A549 (cell line): Measurements from ENCODE around the gene CHRNA1. TPM values are rescaled to one million over a fixed set of nuclear protein-coding genes. Genes with fewer than 3 reads are reported as not detected.

Experiments used
- ATAC-seq, 2 experiments: fragments of 200-7000 bp in 1 of 2; fragments of >200 bp in 1 of 2; cut with Nextera tagmentation in 1 of 2; cut with Tn5 transposase in 1 of 2; 3 replicates each; pipeline versions ENCODE4 v1.8.0 to v1.9.1; 2018 to 2020; ENCODE audit warnings: mild to moderate bottlenecking in 1 of 2, moderate library complexity in 1 of 2
- CTCF ChIA-PET: fragments of 300-600 bp; sonication (Branson Sonifier 250); formaldehyde crosslinking; extraction: SDS; loops from one replicate; lab custom pipeline; 2021; ENCODE audit warnings: antibody characterized with exemption, inconsistent platforms; lab: Yijun Ruan, JAX
- POLR2A ChIA-PET: fragments of 350-600 bp; formaldehyde crosslinking; extraction: SDS; loops from one replicate; lab custom pipeline; 2021; ENCODE audit warnings: antibody characterized with exemption, inconsistent platforms; lab: Yijun Ruan, JAX
- DNase-seq, 2 experiments: peaks; one replicate each; pipeline versions ENCODE4 v3.0.0 to v3.0.0-alpha.2; 2011 to 2016; ENCODE audit warnings: low read depth in 1 of 2, low spot score in 1 of 2
- FAIRE-seq: peaks from 2 replicates; lab custom pipeline; 2011; peaks lifted over from hg19 to GRCh38; lab: Jason Lieb, UNC
- H3K27ac ChIP-seq, 2 experiments: fragments of >200 bp; sonication (Bioruptor Twin); formaldehyde crosslinking; 3 replicates each; pipeline ENCODE4 v1.5.1; 2016 to 2017
- H3K4me1 ChIP-seq: fragments of >200 bp; sonication (Bioruptor Twin); formaldehyde crosslinking; 3 replicates; pipeline ENCODE4 v1.6.1; 2016
- H3K4me2 ChIP-seq: fragments of >200 bp; sonication (Bioruptor Twin); formaldehyde crosslinking; 3 replicates; pipeline ENCODE4 v1.6.1; 2016
- H3K4me3 ChIP-seq: fragments of >200 bp; sonication (Bioruptor Twin); formaldehyde crosslinking; 3 replicates; pipeline ENCODE4 v1.5.1; 2016
- H3K9me3 ChIP-seq: fragments of >200 bp; sonication (Bioruptor Twin); formaldehyde crosslinking; 3 replicates; pipeline ENCODE4 v1.6.1; 2016
- ATOH8 ChIP-seq: fragments of 250-450 bp; sonication (Bioruptor Pico); IDR thresholded peaks from 2 replicates; pipeline ENCODE4 v1.5.0; 2020; ENCODE audit warnings: low read depth, mild to moderate bottlenecking, moderate library complexity
- CEBPB ChIP-seq, 2 experiments: fragments of >200 bp in 1 of 2; sonication (Bioruptor Twin) in 1 of 2; formaldehyde crosslinking in 1 of 2; IDR thresholded peaks; 2 replicates each; pipeline ENCODE4 v1.6.1; 2012 to 2016
- EHMT2 ChIP-seq: fragments of 200-600 bp; sonication (generic); IDR thresholded peaks from 2 replicates; pipeline ENCODE4 v1.6.1; 2016; ENCODE audit warnings: antibody characterized with exemption, low read depth, mild to moderate bottlenecking, moderate library complexity
- EP300 ChIP-seq, 2 experiments: fragments of >200 bp; sonication (Bioruptor Twin); formaldehyde crosslinking; IDR thresholded peaks; 2 replicates in 1 of 2; 3 replicates in 1 of 2; pipeline ENCODE4 v1.6.1; 2016 to 2017
- ESRRA ChIP-seq: fragments of 150-350 bp; IDR thresholded peaks from 2 replicates; pipeline ENCODE4 v1.6.1; 2014; ENCODE audit warnings: mild to moderate bottlenecking, low read length, borderline replicate concordance
- FOSB ChIP-seq: fragments of 250-450 bp; sonication (Bioruptor Pico); IDR thresholded peaks from 2 replicates; pipeline ENCODE4 v1.5.0; 2020; ENCODE audit warnings: mild to moderate bottlenecking, moderate library complexity
- FOSL2 ChIP-seq, 2 experiments: fragments of 450-650 bp in 1 of 2; fragments of >200 bp in 1 of 2; sonication (Bioruptor Twin) in 1 of 2; formaldehyde crosslinking; IDR thresholded peaks; 2 replicates each; pipeline versions ENCODE4 v1.5.0 to v1.6.1; 2016 to 2020; ENCODE audit warnings: mild to moderate bottlenecking in 1 of 2, moderate library complexity in 1 of 2
- HDAC2 ChIP-seq: fragments of 200-600 bp; sonication (generic); IDR thresholded peaks from 2 replicates; pipeline ENCODE4 v1.6.1; 2016
- HEYL ChIP-seq: fragments of 250-450 bp; sonication (Bioruptor Pico); IDR thresholded peaks from 2 replicates; pipeline ENCODE4 v1.8.0; 2021; ENCODE audit warnings: mild to moderate bottlenecking, moderate library complexity
- HOXA7 ChIP-seq: fragments of 250-450 bp; sonication (Bioruptor Pico); IDR thresholded peaks from 2 replicates; pipeline ENCODE4 v1.5.0; 2020; ENCODE audit warnings: mild to moderate bottlenecking, moderate library complexity
- HOXB13 ChIP-seq: fragments of 250-450 bp; sonication (Bioruptor Pico); IDR thresholded peaks from 2 replicates; pipeline ENCODE4 v1.5.0; 2020; ENCODE audit warnings: low read depth, mild to moderate bottlenecking, moderate library complexity
- HOXB5 ChIP-seq: fragments of 250-450 bp; sonication (Bioruptor Pico); IDR thresholded peaks from 2 replicates; pipeline ENCODE4 v1.5.0; 2020; ENCODE audit warnings: mild to moderate bottlenecking, moderate library complexity
- JUN ChIP-seq, 2 experiments: fragments of >200 bp; sonication (Bioruptor Twin); formaldehyde crosslinking; IDR thresholded peaks; 2 replicates in 1 of 2; 3 replicates in 1 of 2; pipeline ENCODE4 v1.6.1; 2016 to 2017
- JUNB ChIP-seq: fragments of >200 bp; sonication (Bioruptor Twin); formaldehyde crosslinking; IDR thresholded peaks from 2 replicates; pipeline ENCODE4 v1.6.1; 2016
- KDM5A ChIP-seq: fragments of 200-600 bp; sonication (generic); IDR thresholded peaks from 2 replicates; pipeline ENCODE4 v1.6.1; 2016; ENCODE audit warnings: antibody characterized with exemption, mild to moderate bottlenecking
- MAFK ChIP-seq: fragments of 450-650 bp; IDR thresholded peaks from 2 replicates; pipeline ENCODE4 v1.6.1; 2014; ENCODE audit not compliant: partially characterized antibody
- MAZ ChIP-seq: fragments of 150-350 bp; IDR thresholded peaks from 2 replicates; pipeline ENCODE4 v1.6.1; 2014; ENCODE audit warnings: antibody characterized with exemption, low read depth, low read length, borderline replicate concordance
- NR3C1 ChIP-seq: fragments of >200 bp; sonication (Bioruptor Twin); formaldehyde crosslinking; IDR thresholded peaks from 3 replicates; pipeline ENCODE4 v1.6.1; 2017
- PBX3 ChIP-seq: IDR thresholded peaks from 2 replicates; pipeline ENCODE4 v1.6.1; 2012
- PHF8 ChIP-seq: fragments of 200-600 bp; sonication (generic); IDR thresholded peaks from 2 replicates; pipeline ENCODE4 v1.6.1; 2016; ENCODE audit warnings: low read depth, mild to moderate bottlenecking, antibody characterized with exemption, moderate library complexity, borderline replicate concordance
- POLR2A ChIP-seq: IDR thresholded peaks from 2 replicates; pipeline ENCODE4 v1.6.1; 2012; ENCODE audit warnings: mild to moderate bottlenecking, low read length
- POLR2AphosphoS2 ChIP-seq: conservative IDR thresholded peaks from 2 replicates; pipeline ENCODE4 v1.6.1; 2012; ENCODE audit warnings: low read length, improper control_type of control experiment, inconsistent platforms
- RAD21 ChIP-seq, 2 experiments: fragments of >200 bp in 1 of 2; sonication (Bioruptor Twin) in 1 of 2; formaldehyde crosslinking in 1 of 2; IDR thresholded peaks in 1 of 2; conservative IDR thresholded peaks in 1 of 2; 2 replicates in 1 of 2; 3 replicates in 1 of 2; pipeline ENCODE4 v1.6.1; 2012 to 2018; ENCODE audit warnings: inconsistent platforms in 1 of 2
- RCOR1 ChIP-seq: fragments of 150-350 bp; IDR thresholded peaks from 2 replicates; pipeline ENCODE4 v1.6.1; 2014; ENCODE audit warnings: antibody characterized with exemption, low read length, low read depth
- RFX5 ChIP-seq: fragments of 450-650 bp; IDR thresholded peaks from 2 replicates; pipeline ENCODE4 v1.7.1; 2014; ENCODE audit warnings: antibody characterized with exemption, mild to moderate bottlenecking, moderate library complexity
- RNF2 ChIP-seq: fragments of 200-600 bp; sonication (generic); IDR thresholded peaks from 2 replicates; pipeline ENCODE4 v1.6.1; 2016; ENCODE audit warnings: low read depth, mild to moderate bottlenecking, antibody characterized with exemption, moderate library complexity, borderline replicate concordance
- SREBF2 ChIP-seq: fragments of 450-650 bp; IDR thresholded peaks from 2 replicates; pipeline ENCODE4 v1.6.1; 2014; ENCODE audit warnings: mild to moderate bottlenecking, moderate library complexity
- TFCP2L1 ChIP-seq: fragments of 250-450 bp; sonication (Bioruptor Pico); IDR thresholded peaks from 2 replicates; pipeline ENCODE4 v1.5.0; 2021; ENCODE audit warnings: mild to moderate bottlenecking
- ZFP36 ChIP-seq: fragments of 450-650 bp; IDR thresholded peaks from 2 replicates; pipeline ENCODE4 v1.6.1; 2014; ENCODE audit warnings: borderline replicate concordance; ENCODE audit not compliant: partially characterized antibody
- WGBS: methylation state at CpG from one replicate; pipeline ENCODE4 v1.1.6; 2017; ENCODE audit errors: missing lambda C conversion rate; 5-methylcytosine and 5-hydroxymethylcytosine counted together
- polyA plus RNA-seq, 4 experiments: library from polyadenylated mRNA; depleted of rRNA in 3 of 4; stranded (reverse); fragments of >200 nt; fragmentation: RNase III in 1 of 4; extraction: RNeasy Plus Mini Kit Qiagen cat#74134 plus additional on column Dnase treatment in 1 of 4; gene quantifications; 2 replicates in 3 of 4; 3 replicates in 1 of 4; pipeline ENCODE4 v1.2.3, GENCODE V29; 2011 to 2017
- TF ChIP-seq, protein P1 (sequence below): fragments of 150-350 bp; IDR thresholded peaks from 2 replicates; pipeline ENCODE4 v1.6.1; 2014; ENCODE audit warnings: low read depth, mild to moderate bottlenecking, low read length
- TF ChIP-seq, protein P2 (sequence below): fragments of 250-450 bp; sonication (Bioruptor Pico); IDR thresholded peaks from 2 replicates; pipeline ENCODE4 v1.5.0; 2021; ENCODE audit warnings: mild to moderate bottlenecking, moderate library complexity, borderline replicate concordance

CHRNA1 gene
- polyA plus RNA-seq, 2 of the 4 experiments (the other 2 are of a cell fraction), result not detected

GRCh38 chr2:174780856-174781255 is 16.6 kb upstream of the CHRNA1 start:
- no peak for FAIRE-seq
- no peak for ATAC-seq
- Histone ChIP-seq H3K4me3 (no peak overlapping the region), H3K4me1 (no peaks in the 10 kb centered on the region), H3K4me2 (no peak overlapping the region), H3K9me3 (no peaks in the 10 kb centered on the region)
- ChIA-PET CTCF (interaction anchor here (2.7 to 3.6 kb wide), 2 partner anchors 9 to 204 kb away, joined by 7 to 29 read pairs; no protein-coding TSS in a partner anchor), POLR2A (no interaction called here)
- WGBS, result 67% methylated on average over 6 of the region's 7 CpGs
- DNase-seq, result no peak
- no peak for TF ChIP-seq EHMT2
- no peak for TF ChIP-seq KDM5A
- no peak for TF ChIP-seq RNF2
- no peak for TF ChIP-seq TFCP2L1
- TF ChIP-seq, protein P1, sequence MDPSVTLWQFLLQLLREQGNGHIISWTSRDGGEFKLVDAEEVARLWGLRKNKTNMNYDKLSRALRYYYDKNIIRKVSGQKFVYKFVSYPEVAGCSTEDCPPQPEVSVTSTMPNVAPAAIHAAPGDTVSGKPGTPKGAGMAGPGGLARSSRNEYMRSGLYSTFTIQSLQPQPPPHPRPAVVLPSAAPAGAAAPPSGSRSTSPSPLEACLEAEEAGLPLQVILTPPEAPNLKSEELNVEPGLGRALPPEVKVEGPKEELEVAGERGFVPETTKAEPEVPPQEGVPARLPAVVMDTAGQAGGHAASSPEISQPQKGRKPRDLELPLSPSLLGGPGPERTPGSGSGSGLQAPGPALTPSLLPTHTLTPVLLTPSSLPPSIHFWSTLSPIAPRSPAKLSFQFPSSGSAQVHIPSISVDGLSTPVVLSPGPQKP, result no peak
- TF ChIP-seq CEBPB (IDR thresholded peaks at IDR 0.05), result no peak
- TF ChIP-seq, protein P2, sequence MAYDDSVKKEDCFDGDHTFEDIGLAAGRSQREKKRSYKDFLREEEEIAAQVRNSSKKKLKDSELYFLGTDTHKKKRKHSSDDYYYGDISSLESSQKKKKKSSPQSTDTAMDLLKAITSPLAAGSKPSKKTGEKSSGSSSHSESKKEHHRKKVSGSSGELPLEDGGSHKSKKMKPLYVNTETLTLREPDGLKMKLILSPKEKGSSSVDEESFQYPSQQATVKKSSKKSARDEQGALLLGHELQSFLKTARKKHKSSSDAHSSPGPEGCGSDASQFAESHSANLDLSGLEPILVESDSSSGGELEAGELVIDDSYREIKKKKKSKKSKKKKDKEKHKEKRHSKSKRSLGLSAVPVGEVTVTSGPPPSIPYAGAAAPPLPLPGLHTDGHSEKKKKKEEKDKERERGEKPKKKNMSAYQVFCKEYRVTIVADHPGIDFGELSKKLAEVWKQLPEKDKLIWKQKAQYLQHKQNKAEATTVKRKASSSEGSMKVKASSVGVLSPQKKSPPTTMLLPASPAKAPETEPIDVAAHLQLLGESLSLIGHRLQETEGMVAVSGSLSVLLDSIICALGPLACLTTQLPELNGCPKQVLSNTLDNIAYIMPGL, result no peak
- TF ChIP-seq ZFP36, result no peak
- no peak for TF ChIP-seq HOXB5 (CRISPR knock-in tag)
- no peak for TF ChIP-seq ESRRA
- no peak for TF ChIP-seq POLR2A
- TF ChIP-seq NR3C1, result no peak
- no peak for TF ChIP-seq MAFK
- TF ChIP-seq EP300 (IDR thresholded peaks at IDR 0.05), result no peak
- TF ChIP-seq RFX5, result no peak
- no peak for TF ChIP-seq MAZ
- no peak for TF ChIP-seq RCOR1
- TF ChIP-seq JUN (IDR thresholded peaks at IDR 0.05), result no peak
- no peak for TF ChIP-seq POLR2AphosphoS2
- no peak for TF ChIP-seq RAD21 (conservative IDR thresholded peaks at IDR 0.05 in 1 of 2, IDR thresholded peaks at IDR 0.05 in 1 of 2)
- TF ChIP-seq, all 56 proteins: peak for 0
- no peak overlapping the region for H3K27ac ChIP-seq

- no peak overlapping the region for H3K27ac ChIP-seq
- DNase-seq (no peak), ATAC-seq (no peak), FAIRE-seq (no peak)
- ChIA-PET CTCF (interaction anchor here (0.7 to 3.6 kb wide), 3 partner anchors 9 to 205 kb away, joined by 3 to 29 read pairs (median 7); no protein-coding TSS in a partner anchor), POLR2A (no interaction called here)
- no peaks in the 10 kb centered on the region for H3K4me1 ChIP-seq
- no peaks in the 10 kb centered on the region for H3K9me3 ChIP-seq
- no peak overlapping the region for H3K4me3 ChIP-seq
- TF ChIP-seq EP300 (IDR thresholded peaks at IDR 0.05) (no peak), FOSL2 (IDR thresholded peaks at IDR 0.05) (no peak), FOSL2 (CRISPR knock-in tag; IDR thresholded peaks at IDR 0.05) (no peak), FOSB (CRISPR knock-in tag) (no peak), CEBPB (IDR thresholded peaks at IDR 0.05) (no peak), HEYL (CRISPR knock-in tag) (no peak), ZFP36 (no peak), JUN (IDR thresholded peaks at IDR 0.05) (no peak), PBX3 (no peak), SREBF2 (no peak), ATOH8 (CRISPR knock-in tag) (no peak), HOXA7 (CRISPR knock-in tag) (no peak), HDAC2 (no peak), RAD21 (conservative IDR thresholded peaks at IDR 0.05 in 1 of 2, IDR thresholded peaks at IDR 0.05 in 1 of 2) (no peak), PHF8 (no peak), JUNB (no peak), RNF2 (no peak), KDM5A (no peak), ESRRA (no peak), HOXB13 (no peak)
- WGBS, result 74% methylated on average over 5 of the region's 5 CpGs
- no peak overlapping the region for H3K4me2 ChIP-seq
Observed at GRCh38 chr2:174780191-174780840, 16.0 kb upstream of the CHRNA1 start.
